Measurements from ENCODE around the gene POLR1A.

Gene POLR1A

GRCh38 chr2:86094229-86094628 lies 11.5 kb downstream of the POLR1A start:
- Histone ChIP-seq H3K27ac (ENCODE audit: poor library complexity, severe bottlenecking) (no peak overlapping the region), H3K9me3 (ENCODE audit: severe bottlenecking) (no peaks in the 10 kb centered on the region), H3K4me3 (ENCODE audit: severe bottlenecking) (no peak overlapping the region), H3K36me3 (ENCODE audit: low read depth) (peaks cover 82% of the 10 kb centered on the region), H3K27me3 (ENCODE audit: insufficient read depth, poor library complexity, severe bottlenecking) (no peaks in the 10 kb centered on the region), H3K4me1 (ENCODE audit: insufficient read depth, poor library complexity, severe bottlenecking) (no peaks in the 10 kb centered on the region)
- TF ChIP-seq CTCF (IDR thresholded peaks at IDR 0.05; ENCODE audit: poor library complexity, severe bottlenecking) = no peak
- DNase-seq (ENCODE audit: low spot score) (no peak), ATAC-seq (ENCODE audit: low read depth) (no peak)

- H3K9me3 ChIP-seq (ENCODE audit: severe bottlenecking) = no peaks in the 10 kb centered on the region
- ATAC-seq (ENCODE audit: low read depth) (no peak), DNase-seq (ENCODE audit: low spot score) (no peak)
- no peaks in the 10 kb centered on the region for H3K4me1 ChIP-seq (ENCODE audit: insufficient read depth, poor library complexity, severe bottlenecking)
- no peak overlapping the region for H3K27ac ChIP-seq (ENCODE audit: poor library complexity, severe bottlenecking)
- TF ChIP-seq CTCF (IDR thresholded peaks at IDR 0.05; ENCODE audit: poor library complexity, severe bottlenecking) = peak; percentile 13
- no peak overlapping the region for H3K4me3 ChIP-seq (ENCODE audit: severe bottlenecking)
- H3K27me3 ChIP-seq (ENCODE audit: insufficient read depth, poor library complexity, severe bottlenecking) = no peaks in the 10 kb centered on the region
- H3K36me3 ChIP-seq (ENCODE audit: low read depth) = peaks cover 69% of the 10 kb centered on the region
These were observed 17.5 kb downstream of the POLR1A start for GRCh38 chr2:86087936-86088850.

GRCh38 chr2:86082756-86083155 lies 22.9 kb downstream of the POLR1A start:
- no peak for ATAC-seq (ENCODE audit: low read depth)
- Histone ChIP-seq H3K4me1 (ENCODE audit: insufficient read depth, poor library complexity, severe bottlenecking) (no peaks in the 10 kb centered on the region), H3K27ac (ENCODE audit: poor library complexity, severe bottlenecking) (no peak overlapping the region), H3K4me3 (ENCODE audit: severe bottlenecking) (no peak overlapping the region), H3K36me3 (ENCODE audit: low read depth) (peaks cover 77% of the 10 kb centered on the region), H3K9me3 (ENCODE audit: severe bottlenecking) (no peaks in the 10 kb centered on the region), H3K27me3 (ENCODE audit: insufficient read depth, poor library complexity, severe bottlenecking) (no peaks in the 10 kb centered on the region)
- DNase-seq (ENCODE audit: low spot score) = no peak
- no peak for TF ChIP-seq CTCF (IDR thresholded peaks at IDR 0.05; ENCODE audit: poor library complexity, severe bottlenecking)

GRCh38 chr2:86081724-86082123 lies 24.0 kb downstream of the POLR1A start:
- no peaks in the 10 kb centered on the region for H3K27me3 ChIP-seq (ENCODE audit: insufficient read depth, poor library complexity, severe bottlenecking)
- H3K27ac ChIP-seq (ENCODE audit: poor library complexity, severe bottlenecking) = no peak overlapping the region
- no peak overlapping the region for H3K4me3 ChIP-seq (ENCODE audit: severe bottlenecking)
- H3K4me1 ChIP-seq (ENCODE audit: insufficient read depth, poor library complexity, severe bottlenecking) = no peaks in the 10 kb centered on the region
- TF ChIP-seq CTCF (IDR thresholded peaks at IDR 0.05; ENCODE audit: poor library complexity, severe bottlenecking) = no peak
- H3K36me3 ChIP-seq (ENCODE audit: low read depth) = peaks cover 77% of the 10 kb centered on the region
- H3K9me3 ChIP-seq (ENCODE audit: severe bottlenecking) = no peaks in the 10 kb centered on the region
- ATAC-seq (ENCODE audit: low read depth) = no peak
- DNase-seq (ENCODE audit: low spot score) = no peak
